PC-9 (cell line): ENCODE measurements around the gene MB. TPM values are rescaled to one million over a fixed set of nuclear protein-coding genes. Genes with fewer than 3 reads are reported as not detected.
"Not testable (repeated sequence)": the region's sequence is repeated elsewhere in the genome, so short reads cannot be mapped to it uniquely, and the experiment has no call there.

Source experiments
- BruUV-seq: library from RNA; stranded (reverse); fragments of 400-500 nt; replicated peaks from 2 replicates; lab custom pipeline; 2021; lab: Mats Ljungman, UMichigan
- CTCF ChIA-PET: fragments of 300-600 bp; sonication (Branson Sonifier 250); formaldehyde crosslinking; loops from one replicate; lab custom pipeline; 2022; ENCODE audit warnings: antibody characterized with exemption; lab: Charles Lee
- POLR2A ChIA-PET: fragments of 300-600 bp; sonication (Branson Sonifier 250); formaldehyde crosslinking; loops from one replicate; lab custom pipeline; 2022; ENCODE audit warnings: antibody characterized with exemption; ENCODE audit not compliant: unreplicated experiment; lab: Charles Lee
- DNase-seq, 2 experiments: peaks; one replicate each; pipeline versions ENCODE4 v3.0.0 to v3.0.0-alpha.2; 2015 to 2022; ENCODE audit warnings: mixed read lengths in 1 of 2
- H2AFZ ChIP-seq: fragments of 200-600 bp; sonication (generic); 2 replicates; pipeline ENCODE4 v1.8.1; 2017; ENCODE audit warnings: antibody characterized with exemption
- H3F3A ChIP-seq: fragments of 200-600 bp; sonication (generic); 2 replicates; pipeline ENCODE4 v1.8.1; 2017; ENCODE audit warnings: antibody characterized with exemption, mild to moderate bottlenecking, low read depth; ENCODE audit not compliant: insufficient read depth
- H3K27ac ChIP-seq: fragments of 200-600 bp; sonication (generic); 2 replicates; pipeline ENCODE4 v1.6.1; 2016; ENCODE audit warnings: mixed run types
- H3K27me3 ChIP-seq: fragments of 200-600 bp; sonication (generic); 2 replicates; pipeline ENCODE4 v1.6.1; 2016; ENCODE audit warnings: low read depth, mixed run types; ENCODE audit not compliant: insufficient read depth
- H3K36me3 ChIP-seq: fragments of 200-600 bp; sonication (generic); 2 replicates; pipeline ENCODE4 v1.6.1; 2016; ENCODE audit warnings: low read depth, mixed run types
- H3K4me1 ChIP-seq: fragments of 200-600 bp; sonication (generic); replicated peaks from 2 replicates; pipeline ENCODE4 v1.6.1; 2016; ENCODE audit warnings: mixed run types; ENCODE audit not compliant: insufficient read depth
- H3K4me2 ChIP-seq: fragments of 200-600 bp; sonication (generic); 2 replicates; pipeline ENCODE4 v1.6.1; 2017; ENCODE audit warnings: mixed run types
- H3K4me3 ChIP-seq: fragments of 200-600 bp; sonication (generic); 2 replicates; pipeline ENCODE4 v1.6.1; 2016; ENCODE audit warnings: mixed run types
- H3K79me2 ChIP-seq: fragments of 200-600 bp; sonication (generic); 2 replicates; pipeline ENCODE4 v1.6.1; 2017; ENCODE audit warnings: low read depth, mixed run types
- H3K9me2 ChIP-seq: fragments of 200-600 bp; sonication (generic); 2 replicates; pipeline ENCODE4 v1.8.1; 2017; ENCODE audit warnings: mild to moderate bottlenecking; ENCODE audit not compliant: insufficient read depth
- H3K9me3 ChIP-seq: fragments of 200-600 bp; sonication (generic); 2 replicates; pipeline ENCODE4 v1.8.1; 2016; ENCODE audit warnings: low read depth; ENCODE audit not compliant: insufficient read depth
- H4K20me1 ChIP-seq: fragments of 200-600 bp; sonication (generic); 2 replicates; pipeline ENCODE4 v1.8.1; 2017; ENCODE audit not compliant: insufficient read depth
- CTCF ChIP-seq: fragments of 200-600 bp; sonication (generic); conservative IDR thresholded peaks from 2 replicates; pipeline ENCODE4 v1.6.1; 2017; ENCODE audit warnings: mixed run types, antibody characterized with exemption, mild to moderate bottlenecking, moderate library complexity
- EZH2 ChIP-seq: fragments of 200-600 bp; sonication (generic); IDR thresholded peaks from 2 replicates; pipeline ENCODE4 v1.8.0; 2017; ENCODE audit warnings: antibody characterized with exemption, low read depth
- intact Hi-C: fragments of 100-400 bp; cut with micrococcal nuclease; formaldehyde crosslinking; loops from one replicate; pipeline ENCODE4 v1.10.0; 2022; ENCODE audit not compliant: unreplicated experiment
- total RNA-seq: library from RNA; stranded (reverse); gene quantifications from 2 replicates; pipeline ENCODE4 v1.2.3, GENCODE V29; 2021

Gene MB
- total RNA-seq, 1 experiment from 2014 or later: 5.0 TPM

GRCh38 chr22:35625763-35626432, 8.8 kb upstream of the MB start:
- no peak overlapping the region for H3K4me3 ChIP-seq
- no peaks in the 10 kb centered on the region for H3K9me3 ChIP-seq
- H3K36me3 ChIP-seq: no peaks in the 10 kb centered on the region
- DNase-seq: no peak
- TF ChIP-seq CTCF: no peak
- no peak for TF ChIP-seq EZH2
- H3K27ac ChIP-seq: peak overlapping the region; percentile 98; the same call in 1 of the 2 replicates
- H3K27me3 ChIP-seq: no peaks in the 10 kb centered on the region
- peaks cover 51% of the 10 kb centered on the region for H3F3A ChIP-seq
- H3K9me2 ChIP-seq: no peaks in the 10 kb centered on the region
- peaks cover 60% of the 10 kb centered on the region for H3K4me1 ChIP-seq
- H4K20me1 ChIP-seq: no peaks in the 10 kb centered on the region
- ChIA-PET POLR2A (interaction anchor here (0.7 kb wide), 1 partner anchor 275 kb away, joined by 9 read pairs; no protein-coding TSS in a partner anchor), CTCF (interaction anchor here (0.7 kb wide), 1 partner anchor 296 kb away, joined by 3 read pairs; no protein-coding TSS in a partner anchor)
- intact Hi-C loops: loop anchor here (10.0 kb wide), 1 partner anchor 649 kb away; no protein-coding TSS in a partner anchor
- peaks cover 9% of the 10 kb centered on the region for H3K79me2 ChIP-seq
- no peak overlapping the region for H2AFZ ChIP-seq
- no TSS peak for BruUV-seq
- peak overlapping the region; percentile 76; the same call in 1 of the 2 replicates for H3K4me2 ChIP-seq

- CTCF ChIA-PET: no interaction called here
- intact Hi-C loops: loop anchor here (5.0 to 10.0 kb wide), 3 partner anchors 87 to 650 kb away; no protein-coding TSS in a partner anchor
Measured at GRCh38 chr22:35624547-35624946, 7.4 kb upstream of the MB start.

GRCh38 chr22:35623885-35624284, 6.8 kb upstream of the MB start:
- Histone ChIP-seq H3K79me2 (peaks cover 10% of the 10 kb centered on the region), H3K4me1 (peaks cover 51% of the 10 kb centered on the region), H3F3A (peaks cover 39% of the 10 kb centered on the region)
- H3K27me3 ChIP-seq, H3K9me2 ChIP-seq, H3K36me3 ChIP-seq, H2AFZ ChIP-seq, H3K27ac ChIP-seq, DNase-seq, H3K9me3 ChIP-seq, H3K4me3 ChIP-seq, H3K4me2 ChIP-seq, CTCF ChIA-PET, BruUV-seq, POLR2A ChIA-PET, H4K20me1 ChIP-seq: not testable (repeated sequence)
- intact Hi-C loops: loop anchor here (1.0 to 10.0 kb wide), 5 partner anchors 87 to 651 kb away; no protein-coding TSS in a partner anchor

More at GRCh38 chr22:35624547-35624946, 7.4 kb upstream of the MB start:
- Histone ChIP-seq H3K79me2 (peaks cover 10% of the 10 kb centered on the region), H4K20me1 (no peaks in the 10 kb centered on the region), H3K36me3 (no peaks in the 10 kb centered on the region), H3K27me3 (no peaks in the 10 kb centered on the region), H3K27ac (no peak overlapping the region), H3F3A (peaks cover 46% of the 10 kb centered on the region), H3K9me3 (no peaks in the 10 kb centered on the region), H3K4me1 (peaks cover 58% of the 10 kb centered on the region), H3K4me3 (no peak overlapping the region), H3K9me2 (no peaks in the 10 kb centered on the region), H2AFZ (no peak overlapping the region), H3K4me2 (no peak overlapping the region)
- no TSS peak for BruUV-seq
- POLR2A ChIA-PET: no interaction called here
- no peak for DNase-seq
- TF ChIP-seq EZH2: no peak
- no peak for TF ChIP-seq CTCF
